Fibroblast of skin of right biceps (primary cell): ENCODE results near the gene AHSA1.

Experiments
- DNase-seq: peaks from one replicate; pipeline ENCODE4 v3.0.0-alpha.2; 2013

The AHSA1 gene

GRCh38 chr14:77474479-77475177, 16.7 kb downstream of the AHSA1 start:
- no peak for DNase-seq

DNA sequence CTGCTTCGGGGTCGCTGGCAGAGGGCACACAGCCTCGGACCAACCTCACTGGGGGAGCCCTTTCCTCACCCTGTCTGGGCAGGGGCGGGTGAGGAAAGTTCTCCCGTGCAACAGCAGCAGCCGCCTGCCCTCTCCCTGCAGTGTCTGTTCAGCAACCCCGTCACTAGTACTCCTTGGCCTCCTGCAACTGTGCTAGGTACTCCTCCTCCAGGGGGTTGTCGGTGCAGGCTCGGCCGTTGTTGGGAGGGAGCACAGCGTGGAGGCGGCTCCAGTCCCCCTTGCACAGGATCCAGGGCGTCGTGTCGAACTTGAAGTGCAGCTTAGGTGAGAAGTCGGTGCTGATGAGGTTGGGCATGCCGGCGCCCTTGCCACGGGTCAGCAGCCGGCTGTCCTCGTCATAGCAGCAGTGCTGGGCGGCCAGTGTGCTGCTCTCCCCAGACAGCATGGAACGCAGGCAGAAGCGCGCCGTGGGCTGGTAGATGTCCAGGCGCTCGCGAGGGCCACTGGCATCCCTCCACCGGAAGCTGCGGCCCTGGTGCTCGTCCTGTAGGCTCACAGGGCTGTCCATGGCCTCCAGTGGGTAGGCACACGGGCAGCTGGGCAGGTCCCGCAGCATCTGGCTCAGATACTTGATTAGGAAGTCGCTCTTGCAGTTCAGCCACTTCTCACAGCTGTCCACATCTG, 17.7 kb downstream of the AHSA1 start:
- no peak for DNase-seq

GRCh38 chr14:77478029-77478428, 20.1 kb downstream of the AHSA1 start:
- no peak for DNase-seq

DNA sequence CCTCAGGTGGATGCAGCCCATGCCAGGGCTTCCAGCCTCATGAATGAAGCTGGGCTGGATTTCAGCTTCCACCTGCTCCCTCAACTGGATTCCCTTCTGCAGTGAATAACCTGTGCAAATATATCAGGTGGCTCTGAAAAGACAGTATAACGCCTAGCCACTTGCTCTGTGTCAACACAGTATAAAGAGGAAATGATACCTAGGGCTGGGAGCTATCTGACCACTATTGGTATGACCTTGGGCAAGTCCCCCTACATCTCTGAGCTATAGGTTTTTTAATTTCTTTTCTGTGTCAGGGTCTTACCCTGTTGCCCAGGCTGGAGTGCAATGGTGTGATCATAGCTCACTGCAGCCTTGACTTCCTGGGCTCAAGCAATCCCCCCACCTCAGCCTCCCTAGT, 20.9 kb downstream of the AHSA1 start:
- no peak for DNase-seq

DNA sequence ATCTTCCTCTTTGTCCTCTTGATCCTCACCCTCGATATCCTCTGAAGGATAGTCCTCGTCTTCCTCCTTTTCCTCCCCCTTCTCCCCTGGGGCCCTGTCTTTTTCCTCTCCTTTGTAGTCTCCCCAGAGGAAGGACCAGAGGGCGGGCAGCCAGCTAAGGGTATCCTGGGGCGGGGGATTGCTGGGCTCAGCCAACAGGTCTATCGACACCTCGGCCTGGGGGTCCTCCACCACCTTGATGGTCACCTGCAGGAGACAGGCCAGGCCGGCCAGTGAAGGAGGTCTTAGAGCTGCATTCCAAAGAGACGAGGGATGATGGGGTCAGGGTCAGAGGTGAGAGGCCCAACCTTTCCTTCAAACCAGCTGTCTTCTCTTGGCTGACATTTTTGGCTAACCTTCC, 24.5 kb downstream of the AHSA1 start:
- DNase-seq = no peak

DNA sequence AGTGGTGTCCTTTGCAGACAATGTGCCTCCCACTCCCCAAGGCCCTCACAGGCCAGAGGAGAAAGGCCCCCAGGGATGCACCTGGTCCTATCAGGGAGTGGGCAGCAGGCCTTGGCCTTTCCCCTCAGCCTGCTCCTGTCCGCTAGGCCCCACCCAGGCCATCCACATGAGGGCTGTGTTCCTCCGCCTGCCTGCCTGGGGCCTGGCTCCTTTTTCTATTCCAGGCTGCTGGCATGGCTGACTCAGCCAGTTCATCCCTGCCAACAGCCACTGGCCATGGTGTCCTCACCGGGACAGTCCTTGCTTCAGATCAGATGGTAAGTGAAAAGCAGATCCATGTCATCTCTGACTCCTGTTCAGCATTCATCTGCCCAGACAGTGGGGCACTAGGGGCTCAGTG, 27.4 kb downstream of the AHSA1 start:
- no peak for DNase-seq

GRCh38 chr14:77485901-77486678, 28.2 kb downstream of the AHSA1 start:
- DNase-seq = peak; percentile 68

- no peak for DNase-seq
These were observed 30.7 kb downstream of the AHSA1 start for GRCh38 chr14:77488558-77488957.

- no peak for DNase-seq
These were observed 31.1 kb downstream of the AHSA1 start for GRCh38 chr14:77489041-77489440.

GRCh38 chr14:77490347-77490986, 32.6 kb downstream of the AHSA1 start:
- no peak for DNase-seq

GRCh38 chr14:77491056-77491455, 33.2 kb downstream of the AHSA1 start:
- no peak for DNase-seq

DNA sequence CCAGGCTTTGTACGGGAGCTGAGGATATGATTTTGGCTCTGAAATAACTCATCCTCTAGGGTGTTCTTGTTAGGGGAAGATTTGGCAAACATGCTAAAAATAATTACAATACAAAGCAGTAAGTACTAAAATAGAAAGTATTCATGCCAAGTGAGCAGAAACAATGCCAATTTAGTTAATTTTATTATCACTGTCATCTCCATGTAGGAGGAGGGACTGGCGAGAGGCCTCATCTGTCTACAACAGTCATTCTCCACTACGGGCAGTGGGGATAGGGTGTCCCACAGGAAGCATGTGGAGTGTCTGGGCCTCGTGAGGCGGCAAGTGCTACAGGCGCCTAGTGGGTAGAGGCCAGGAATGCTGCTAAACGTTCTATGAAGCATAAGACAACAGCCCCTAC, 37.4 kb downstream of the AHSA1 start:
- DNase-seq = no peak

DNA sequence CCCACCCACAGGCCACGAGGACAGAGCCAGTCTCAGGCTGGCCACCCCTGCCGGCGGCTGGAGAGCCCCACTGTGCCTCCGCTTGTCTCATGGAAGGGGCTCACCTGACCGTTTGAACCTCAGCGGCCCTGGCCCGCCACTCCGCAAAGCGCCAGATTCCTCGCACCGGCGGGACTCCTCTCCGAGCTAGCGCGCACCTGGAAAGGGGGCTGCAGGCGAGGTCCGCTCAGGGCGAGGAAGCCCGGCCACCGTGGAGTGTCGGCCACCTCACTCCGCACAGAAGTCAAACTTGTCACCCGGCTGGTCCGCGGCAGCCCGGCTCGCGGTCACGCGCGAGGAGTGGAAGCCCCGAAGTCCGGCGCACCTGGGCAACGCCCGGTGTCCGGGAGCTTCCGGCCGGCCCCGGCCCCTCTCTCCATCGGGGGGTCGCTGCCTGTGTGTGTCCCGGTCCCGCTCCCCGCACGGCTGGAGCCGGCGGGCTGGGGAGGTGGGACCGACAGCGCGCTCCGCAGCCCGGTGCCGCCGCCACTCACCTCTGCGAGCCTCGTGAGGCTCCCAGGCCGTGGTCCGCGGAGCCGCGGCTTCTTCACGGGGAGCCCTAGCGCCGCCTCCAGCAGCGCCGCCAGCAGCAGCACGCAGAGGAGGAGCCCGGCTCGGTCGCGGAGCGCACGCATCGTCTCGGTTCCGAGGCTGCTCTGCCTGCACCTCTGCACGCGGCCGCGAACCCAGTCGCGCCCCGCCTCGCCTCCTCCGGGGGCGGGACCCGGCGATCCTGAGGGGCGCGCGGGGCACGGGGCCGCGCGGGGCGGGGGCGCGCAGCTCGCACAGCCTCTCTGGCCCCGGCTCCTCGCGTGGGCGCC, 40.5 kb downstream of the AHSA1 start, which contains the start of gene ISM2:
ISM2 (minus strand) TSS at position 697 of the 860 bp plus-strand sequence; CDS start at position 674, 23 bp downstream.
- DNase-seq = peak; percentile 31

GRCh38 chr14:77498984-77499527, 41.2 kb downstream of the AHSA1 start:
- DNase-seq = no peak

GRCh38 chr14:77502109-77502782, 44.4 kb downstream of the AHSA1 start:
- no peak for DNase-seq

- DNase-seq = no peak
These were observed 45.2 kb downstream of the AHSA1 start for GRCh38 chr14:77503138-77503537.

GRCh38 chr14:77505031-77505430, 47.1 kb downstream of the AHSA1 start:
- no peak for DNase-seq

GRCh38 chr14:77507762-77508161, 49.9 kb downstream of the AHSA1 start:
- no peak for DNase-seq

DNA sequence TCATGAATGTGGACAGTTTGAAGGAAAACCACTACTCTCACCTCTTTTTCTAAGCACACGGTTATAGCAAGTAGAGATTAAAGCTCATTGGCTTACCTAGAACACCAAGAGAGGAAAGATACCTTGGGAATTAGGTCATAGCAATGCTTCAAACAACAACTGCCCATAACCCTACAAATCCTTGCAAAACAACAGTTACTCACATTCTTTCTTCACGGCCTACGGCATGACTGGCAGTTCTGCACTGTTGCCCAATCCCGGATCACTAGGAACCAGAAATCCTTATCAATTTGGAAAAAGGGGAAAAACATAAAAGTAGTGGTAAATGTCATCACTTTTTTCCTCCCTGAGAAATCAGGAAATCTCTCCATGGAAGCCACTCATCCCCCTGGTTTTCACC, 50.4 kb downstream of the AHSA1 start:
- peak; percentile 24 for DNase-seq

- DNase-seq = no peak
These were observed 51.0 kb downstream of the AHSA1 start for GRCh38 chr14:77508876-77509275.

DNA sequence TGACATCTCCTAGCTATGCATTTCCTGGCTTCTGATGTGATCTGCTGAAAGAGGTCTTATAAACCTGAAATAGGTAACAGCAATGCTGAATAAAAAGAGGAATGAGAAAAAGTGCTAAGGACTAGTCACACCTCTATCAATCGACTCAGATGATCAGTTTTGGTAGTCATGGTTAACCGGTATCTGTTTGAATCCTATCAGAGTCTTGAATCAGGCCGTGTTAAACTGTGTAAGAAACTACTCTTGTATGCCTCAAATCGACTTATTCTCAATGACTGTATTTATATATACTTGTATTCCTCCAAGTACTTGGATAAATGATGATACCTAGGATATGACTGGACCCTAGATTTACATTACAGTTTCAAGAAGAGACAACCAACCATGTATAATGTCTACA, 51.5 kb downstream of the AHSA1 start:
- DNase-seq = no peak
